ENCODE measurements around the gene SRSF12. TPM values are rescaled to one million over a fixed set of nuclear protein-coding genes. Genes with fewer than 3 reads are reported as not detected.

The SRSF12 gene
- total RNA-seq, 6 donors from 2014 or later: 0.10 to 0.89 (median 0.23) TPM; not detected in 1

DNA sequence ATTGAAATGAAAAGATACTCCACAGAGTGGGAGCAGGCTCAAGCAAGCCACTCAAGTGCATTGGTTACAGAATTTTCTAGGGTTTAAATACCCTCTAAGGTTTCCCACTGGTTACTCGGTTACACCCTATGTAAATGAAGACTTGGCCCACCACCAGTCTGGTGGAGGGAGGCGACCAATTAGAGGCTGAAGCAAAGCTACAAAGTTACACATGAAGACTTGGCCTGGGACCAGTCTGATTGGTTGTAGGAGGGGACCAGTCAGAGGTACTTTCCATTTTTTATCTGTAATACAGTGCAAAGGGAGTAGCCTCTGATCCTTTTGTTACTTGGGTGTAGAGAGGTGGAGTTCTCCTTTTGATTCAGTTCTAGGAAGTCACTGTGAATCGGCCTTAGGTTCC lies 7.6 kb downstream of the SRSF12 start:
- Histone ChIP-seq H3K27me3 (no peaks in the 10 kb centered on the region), H3K27ac (no peak overlapping the region), H3K4me1 (no peaks in the 10 kb centered on the region), H3K4me3 (no peak overlapping the region), H3K9me3 (no peaks in the 10 kb centered on the region), H3K36me3 (no peaks in the 10 kb centered on the region)
- TF ChIP-seq, protein P1, sequence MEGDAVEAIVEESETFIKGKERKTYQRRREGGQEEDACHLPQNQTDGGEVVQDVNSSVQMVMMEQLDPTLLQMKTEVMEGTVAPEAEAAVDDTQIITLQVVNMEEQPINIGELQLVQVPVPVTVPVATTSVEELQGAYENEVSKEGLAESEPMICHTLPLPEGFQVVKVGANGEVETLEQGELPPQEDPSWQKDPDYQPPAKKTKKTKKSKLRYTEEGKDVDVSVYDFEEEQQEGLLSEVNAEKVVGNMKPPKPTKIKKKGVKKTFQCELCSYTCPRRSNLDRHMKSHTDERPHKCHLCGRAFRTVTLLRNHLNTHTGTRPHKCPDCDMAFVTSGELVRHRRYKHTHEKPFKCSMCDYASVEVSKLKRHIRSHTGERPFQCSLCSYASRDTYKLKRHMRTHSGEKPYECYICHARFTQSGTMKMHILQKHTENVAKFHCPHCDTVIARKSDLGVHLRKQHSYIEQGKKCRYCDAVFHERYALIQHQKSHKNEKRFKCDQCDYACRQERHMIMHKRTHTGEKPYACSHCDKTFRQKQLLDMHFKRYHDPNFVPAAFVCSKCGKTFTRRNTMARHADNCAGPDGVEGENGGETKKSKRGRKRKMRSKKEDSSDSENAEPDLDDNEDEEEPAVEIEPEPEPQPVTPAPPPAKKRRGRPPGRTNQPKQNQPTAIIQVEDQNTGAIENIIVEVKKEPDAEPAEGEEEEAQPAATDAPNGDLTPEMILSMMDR (IDR thresholded peaks at IDR 0.05): no peak
- TF ChIP-seq POLR2AphosphoS5 (IDR thresholded peaks at IDR 0.05): no peak
- no peak for TF ChIP-seq POLR2A (IDR thresholded peaks at IDR 0.05)
- TF ChIP-seq EP300 (IDR thresholded peaks at IDR 0.05): no peak
- DNase-seq (no peak), ATAC-seq (ENCODE audit: low FRiP score in 2 of 2) (no peak)
- 81 to 88% methylated on average over 3 of the region's 3 CpGs for WGBS, 2 donors

DNA sequence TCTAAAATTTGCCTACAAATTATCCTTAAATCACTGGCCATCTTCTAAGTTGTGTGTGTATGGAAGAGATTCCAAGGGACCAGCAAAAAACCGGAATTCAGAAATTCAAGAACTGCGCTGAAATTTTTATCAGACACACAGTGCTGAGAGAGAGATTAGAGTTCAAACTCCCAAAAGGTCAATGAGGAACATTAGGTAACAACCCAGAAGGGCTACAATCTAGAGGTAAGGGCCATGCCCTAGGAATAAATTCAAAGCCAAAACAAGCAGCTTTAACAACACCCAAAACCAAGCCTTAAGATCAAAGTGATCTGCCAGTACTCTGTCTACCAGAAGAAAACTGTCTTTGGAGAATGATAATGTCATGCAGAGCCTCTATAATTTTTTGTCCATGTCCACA lies 17.8 kb downstream of the SRSF12 start:
- no peaks in the 10 kb centered on the region for H3K4me1 ChIP-seq
- no peak overlapping the region for H3K27ac ChIP-seq
- H3K27me3 ChIP-seq: no peaks in the 10 kb centered on the region
- ATAC-seq (ENCODE audit: low FRiP score in 2 of 2): no peak
- no peaks in the 10 kb centered on the region for H3K9me3 ChIP-seq
- no peak overlapping the region for H3K4me3 ChIP-seq
- no peak for DNase-seq
- H3K36me3 ChIP-seq: no peaks in the 10 kb centered on the region
- WGBS, 2 donors: 96 to 98% methylated on average over 2 of the region's 2 CpGs
- TF ChIP-seq POLR2A (IDR thresholded peaks at IDR 0.05) (no peak), EP300 (IDR thresholded peaks at IDR 0.05) (no peak), POLR2AphosphoS5 (IDR thresholded peaks at IDR 0.05) (no peak)
- TF ChIP-seq, protein P1 (IDR thresholded peaks at IDR 0.05): no peak

DNA sequence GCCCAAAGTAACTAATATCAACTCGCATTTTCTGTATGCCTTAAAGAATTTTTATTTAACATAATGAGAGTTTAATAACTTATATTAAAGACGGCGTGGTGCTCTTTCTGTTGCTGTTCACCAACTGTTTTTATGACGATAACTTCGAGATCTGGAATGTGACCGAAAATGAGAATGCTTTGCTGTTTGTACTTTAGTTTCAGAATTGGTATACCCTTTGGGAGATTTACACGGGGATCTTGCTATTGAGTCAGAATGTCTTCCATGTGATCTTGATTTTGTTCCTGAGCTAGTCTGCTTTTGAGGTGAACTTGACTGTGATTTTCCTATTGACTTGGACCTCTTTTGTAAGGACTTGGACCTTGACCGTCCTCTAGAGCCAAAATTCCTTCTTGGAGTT lies 19.4 kb downstream of the SRSF12 start:
- no peak for DNase-seq
- H3K27me3 ChIP-seq: no peaks in the 10 kb centered on the region
- TF ChIP-seq POLR2AphosphoS5 (IDR thresholded peaks at IDR 0.05) (no peak), POLR2A (IDR thresholded peaks at IDR 0.05) (no peak), EP300 (IDR thresholded peaks at IDR 0.05) (no peak)
- TF ChIP-seq, protein P1 (IDR thresholded peaks at IDR 0.05): no peak
- H3K4me3 ChIP-seq: no peak overlapping the region
- no peaks in the 10 kb centered on the region for H3K4me1 ChIP-seq
- WGBS, 2 donors: 84 to 87% methylated on average over 8 of the region's 8 CpGs
- no peaks in the 10 kb centered on the region for H3K9me3 ChIP-seq
- no peak for ATAC-seq (ENCODE audit: low FRiP score in 2 of 2)
- no peak overlapping the region for H3K27ac ChIP-seq
- H3K36me3 ChIP-seq: no peaks in the 10 kb centered on the region

DNA sequence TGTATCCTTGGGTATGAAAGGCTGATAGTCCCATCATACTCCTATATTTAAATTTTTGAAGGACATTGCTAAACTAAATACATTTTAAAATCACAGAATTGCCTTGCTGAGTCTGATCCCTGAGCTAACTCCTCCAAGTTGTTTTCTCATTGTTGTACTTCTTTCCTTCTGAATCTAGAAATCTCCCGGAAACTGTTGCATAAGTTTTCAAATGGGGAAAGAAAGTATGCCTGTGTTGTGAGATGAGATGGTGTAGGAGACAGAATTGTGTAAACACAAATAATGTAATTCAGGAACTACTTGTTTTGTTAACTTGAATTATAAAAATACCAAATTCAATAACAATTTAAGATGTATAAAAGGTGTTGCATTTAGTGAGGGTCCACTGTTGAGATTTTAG lies 30.0 kb downstream of the SRSF12 start:
- 42 to 61% methylated on average over 1 of the region's 1 CpG for WGBS, 2 donors
- peak in 1 of 2 donors; percentile 40 for ATAC-seq (ENCODE audit: low FRiP score in 2 of 2)
- TF ChIP-seq, protein P1 (IDR thresholded peaks at IDR 0.05): no peak
- TF ChIP-seq EP300 (IDR thresholded peaks at IDR 0.05): no peak
- no peak for TF ChIP-seq POLR2A (IDR thresholded peaks at IDR 0.05)
- TF ChIP-seq POLR2AphosphoS5 (IDR thresholded peaks at IDR 0.05): no peak
- DNase-seq: no peak
- Histone ChIP-seq H3K4me3 (no peak overlapping the region), H3K36me3 (peaks cover 14 to 34% (median 18%) of the 10 kb centered on the region in 4 donors), H3K27ac (no peak overlapping the region), H3K4me1 (peaks cover 28 to 48% (median 36%) of the 10 kb centered on the region in 4 donors), H3K9me3 (no peaks in the 10 kb centered on the region), H3K27me3 (no peaks in the 10 kb centered on the region)

Data from upper lobe of left lung (tissue), 6 donors.